Keratinocyte (primary cell): ENCODE measurements around the gene ANAPC5. TPM values are rescaled to one million over a fixed set of nuclear protein-coding genes. Genes with fewer than 3 reads are reported as not detected.
"Not testable (repeated sequence)": the region's sequence is repeated elsewhere in the genome, so short reads cannot be mapped to it uniquely, and the experiment has no call there.

ENCODE experiments used
- DNase-seq: peaks from one replicate; pipeline ENCODE4 v3.0.0-alpha.2; 2011; ENCODE audit warnings: low read depth, missing footprints, low spot score
- FAIRE-seq: peaks from 2 replicates; lab custom pipeline; 2011; peaks lifted over from hg19 to GRCh38; lab: Jason Lieb, UNC
- H2AFZ ChIP-seq: 2 replicates; pipeline ENCODE4 v1.6.0; 2012; ENCODE audit warnings: low read length, control low read depth, inconsistent platforms; ENCODE audit not compliant: control insufficient read depth
- H3K27ac ChIP-seq: 2 replicates; pipeline ENCODE4 v1.5.1; 2011; ENCODE audit warnings: low read length; ENCODE audit not compliant: control insufficient read depth, insufficient read depth
- H3K27me3 ChIP-seq: 3 replicates; pipeline ENCODE4 v1.6.0; 2011; ENCODE audit warnings: low read length; ENCODE audit not compliant: control insufficient read depth, insufficient read depth; ENCODE audit errors: extremely low read depth
- H3K36me3 ChIP-seq, 2 experiments: 2 replicates in 1 of 2; 3 replicates in 1 of 2; pipeline ENCODE4 v1.5.1; 2011; ENCODE audit warnings: low read length in 2 of 2, mild to moderate bottlenecking in 1 of 2; ENCODE audit not compliant: control insufficient read depth in 2 of 2, insufficient read depth in 2 of 2; ENCODE audit errors: extremely low read depth in 1 of 2
- H3K4me1 ChIP-seq: 3 replicates; pipeline ENCODE4 v1.5.1; 2011; ENCODE audit warnings: low read length; ENCODE audit not compliant: control insufficient read depth, insufficient read depth; ENCODE audit errors: extremely low read depth
- H3K4me2 ChIP-seq: 3 replicates; pipeline ENCODE4 v1.6.0; 2011; ENCODE audit warnings: low read depth, low read length; ENCODE audit not compliant: control insufficient read depth, insufficient read depth; ENCODE audit errors: extremely low read depth
- H3K4me3 ChIP-seq, 3 experiments: fragments of 200-600 bp in 1 of 3; sonication (generic) in 1 of 3; 2 replicates in 2 of 3; 3 replicates in 1 of 3; pipeline ENCODE4 v1.5.1; 2011 to 2016; ENCODE audit warnings: low read length in 3 of 3, mild to moderate bottlenecking in 3 of 3, control low read depth in 2 of 3, inconsistent platforms in 1 of 3, low read depth in 1 of 3, mixed read lengths in 1 of 3, mixed run types in 1 of 3, moderate library complexity in 1 of 3; ENCODE audit not compliant: control insufficient read depth in 2 of 3, insufficient read depth in 2 of 3; ENCODE audit errors: extremely low read depth in 1 of 3
- H3K79me2 ChIP-seq: 2 replicates; pipeline ENCODE4 v1.6.0; 2012; ENCODE audit warnings: low read length; ENCODE audit not compliant: control insufficient read depth, insufficient read depth
- H3K9ac ChIP-seq: 3 replicates; pipeline ENCODE4 v1.6.0; 2011; ENCODE audit warnings: low read length; ENCODE audit not compliant: control insufficient read depth, insufficient read depth; ENCODE audit errors: extremely low read depth
- H3K9me1 ChIP-seq: 3 replicates; pipeline ENCODE4 v1.6.0; 2011; ENCODE audit warnings: low read length; ENCODE audit not compliant: control insufficient read depth, insufficient read depth; ENCODE audit errors: extremely low read depth
- H3K9me3 ChIP-seq: 2 replicates; pipeline ENCODE4 v1.5.1; 2012; ENCODE audit warnings: low read depth, low read length; ENCODE audit not compliant: control insufficient read depth
- H4K20me1 ChIP-seq: 3 replicates; pipeline ENCODE4 v1.6.0; 2011; ENCODE audit warnings: low read length; ENCODE audit not compliant: control insufficient read depth, insufficient read depth; ENCODE audit errors: extremely low read depth
- EZH2 ChIP-seq: IDR thresholded peaks from one replicate; pipeline ENCODE4 v1.6.1; 2012; ENCODE audit warnings: inconsistent platforms, mild to moderate bottlenecking, low read length, moderate library complexity
- dilution Hi-C: fragments of 300-500 bp; cut with MboI; formaldehyde crosslinking; loops from one replicate; pipeline ENCODE4 v1.7.0; 2020; ENCODE audit warnings: low sequenced_read_pairs; ENCODE audit not compliant: extremely low pct_ligation_motif_present
- polyA plus RNA-seq, 5 experiments: library from polyadenylated mRNA; depleted of rRNA in 3 of 5; stranded (reverse) in 3 of 5; stranded (forward) in 1 of 5; unstranded in 1 of 5; fragments of >200 nt; gene quantifications; 1 replicate in 1 of 5; 2 replicates in 3 of 5; 3 replicates in 1 of 5; pipeline versions ENCODE4 v1.2.1 to v1.2.3, GENCODE V29; 2011 to 2012; ENCODE audit warnings: missing spikeins in 2 of 5, low read depth in 1 of 5, low replicate concordance in 1 of 5
- TF ChIP-seq, protein P1 (sequence below), 3 experiments: IDR thresholded peaks in 1 of 3; conservative IDR thresholded peaks in 1 of 3; optimal IDR thresholded peaks in 1 of 3; 2 replicates in 2 of 3; 3 replicates in 1 of 3; pipeline versions ENCODE3 to v1.5.1; 2011; ENCODE audit warnings: low read length in 3 of 3, mild to moderate bottlenecking in 3 of 3, moderate library complexity in 2 of 3, control low read depth in 1 of 3, inconsistent platforms in 1 of 3; ENCODE audit not compliant: insufficient read depth in 2 of 3; ENCODE audit errors: extremely low read depth in 1 of 3

The ANAPC5 gene
- polyA plus RNA-seq, 1 donor (not counting 4 experiments of a cell fraction or from before 2014, with no cell fraction given) = 115 TPM

DNA sequence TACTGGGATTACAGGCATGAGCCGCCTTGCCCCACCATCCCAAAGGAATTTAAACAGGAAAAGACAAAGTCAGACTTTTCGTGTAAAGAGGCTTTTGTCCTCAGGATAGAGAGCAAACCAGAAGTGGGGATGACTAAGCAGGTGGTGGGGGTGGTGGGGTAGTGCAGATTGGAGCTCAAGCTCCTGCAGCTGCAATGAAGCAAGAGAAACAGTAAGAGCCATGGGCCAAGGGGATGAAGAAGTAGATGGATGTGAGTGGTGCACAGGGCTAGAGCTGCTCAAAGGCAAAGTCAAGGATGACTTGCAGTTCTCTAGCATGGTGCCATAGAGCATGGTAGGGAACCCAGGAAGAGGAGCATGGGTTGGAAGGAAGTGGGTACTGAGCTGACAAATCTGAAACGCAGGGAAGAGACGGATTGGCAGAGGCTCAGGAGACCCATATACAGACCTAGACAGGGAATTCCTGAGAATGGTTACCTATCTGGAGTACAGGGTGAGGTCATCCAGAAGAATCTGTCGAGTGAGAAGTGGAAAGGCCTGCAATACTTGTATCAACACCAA lies 36.3 kb upstream of the ANAPC5 start:
- Histone ChIP-seq H3K9ac (no peak overlapping the region), H3K4me1 (peaks cover 28% of the 10 kb centered on the region), H3K4me3 (no peak overlapping the region), H3K36me3 (no peaks in the 10 kb centered on the region), H2AFZ (peak overlapping the region; percentile 86), H3K27me3 (no peaks in the 10 kb centered on the region), H3K4me2 (peak overlapping the region; percentile 59), H4K20me1 (no peaks in the 10 kb centered on the region), H3K27ac (peak overlapping the region; percentile 70), H3K79me2 (no peaks in the 10 kb centered on the region), H3K9me1 (no peaks in the 10 kb centered on the region), H3K9me3 (no peaks in the 10 kb centered on the region)
- TF ChIP-seq, protein P1, sequence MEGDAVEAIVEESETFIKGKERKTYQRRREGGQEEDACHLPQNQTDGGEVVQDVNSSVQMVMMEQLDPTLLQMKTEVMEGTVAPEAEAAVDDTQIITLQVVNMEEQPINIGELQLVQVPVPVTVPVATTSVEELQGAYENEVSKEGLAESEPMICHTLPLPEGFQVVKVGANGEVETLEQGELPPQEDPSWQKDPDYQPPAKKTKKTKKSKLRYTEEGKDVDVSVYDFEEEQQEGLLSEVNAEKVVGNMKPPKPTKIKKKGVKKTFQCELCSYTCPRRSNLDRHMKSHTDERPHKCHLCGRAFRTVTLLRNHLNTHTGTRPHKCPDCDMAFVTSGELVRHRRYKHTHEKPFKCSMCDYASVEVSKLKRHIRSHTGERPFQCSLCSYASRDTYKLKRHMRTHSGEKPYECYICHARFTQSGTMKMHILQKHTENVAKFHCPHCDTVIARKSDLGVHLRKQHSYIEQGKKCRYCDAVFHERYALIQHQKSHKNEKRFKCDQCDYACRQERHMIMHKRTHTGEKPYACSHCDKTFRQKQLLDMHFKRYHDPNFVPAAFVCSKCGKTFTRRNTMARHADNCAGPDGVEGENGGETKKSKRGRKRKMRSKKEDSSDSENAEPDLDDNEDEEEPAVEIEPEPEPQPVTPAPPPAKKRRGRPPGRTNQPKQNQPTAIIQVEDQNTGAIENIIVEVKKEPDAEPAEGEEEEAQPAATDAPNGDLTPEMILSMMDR (optimal IDR thresholded peaks at IDR 0.05 in 1 of 3, IDR thresholded peaks at IDR 0.05 in 1 of 3, conservative IDR thresholded peaks at IDR 0.05 in 1 of 3; ENCODE audit: extremely low read depth in 1 of 3, insufficient read depth in 2 of 3, low read length in 3 of 3) = no peak
- TF ChIP-seq EZH2 = no peak
- dilution Hi-C loops = no loop called here
- FAIRE-seq = peak; percentile 90
- no peak for DNase-seq

DNA sequence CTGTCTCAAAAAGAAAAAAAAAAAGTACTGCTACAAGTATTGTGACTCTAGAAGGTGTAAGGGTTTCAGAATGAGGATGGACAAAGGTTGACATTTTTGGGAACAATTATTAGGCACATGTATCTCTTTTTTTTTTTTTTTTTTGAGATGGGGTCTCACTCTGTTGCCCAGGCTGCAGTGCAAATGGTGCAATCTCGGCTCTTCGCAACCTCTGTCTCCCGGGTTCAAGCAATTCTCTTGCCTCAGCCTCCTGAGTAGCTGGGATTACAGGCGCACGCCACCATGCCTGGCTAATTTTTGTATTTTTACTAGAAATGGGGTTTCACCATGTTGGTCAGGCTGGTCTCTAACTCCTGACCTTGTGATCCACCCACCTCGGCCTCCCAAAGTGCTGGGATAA lies 32.7 kb upstream of the ANAPC5 start:
- dilution Hi-C loops, H3K9ac ChIP-seq, H3K27ac ChIP-seq, H3K4me3 ChIP-seq, DNase-seq, H3K79me2 ChIP-seq, FAIRE-seq, H3K9me1 ChIP-seq, H3K9me3 ChIP-seq, H2AFZ ChIP-seq, H4K20me1 ChIP-seq, H3K4me2 ChIP-seq, H3K27me3 ChIP-seq, H3K36me3 ChIP-seq: not testable (repeated sequence)
- H3K4me1 ChIP-seq = peaks cover 14% of the 10 kb centered on the region

DNA sequence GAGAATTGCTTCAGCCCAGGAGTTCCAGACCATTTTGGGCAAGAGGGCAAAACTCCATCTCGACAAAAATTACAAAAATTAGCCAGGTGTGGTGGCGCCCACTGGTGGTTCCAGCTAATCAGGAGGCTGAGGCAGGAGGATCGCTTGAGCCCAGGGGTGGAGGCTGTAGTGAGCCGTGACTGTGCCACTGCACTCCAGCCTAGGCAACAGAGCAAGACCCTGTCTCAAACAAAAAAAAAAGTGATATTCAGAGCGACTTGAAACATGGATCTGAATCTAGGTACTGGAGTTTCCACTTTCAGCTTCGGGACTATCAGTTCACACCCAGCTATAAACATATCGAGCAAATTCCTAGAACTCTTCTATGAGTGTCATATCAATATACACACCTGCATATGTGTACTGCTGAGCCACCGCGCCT lies 31.4 kb upstream of the ANAPC5 start:
- H3K4me2 ChIP-seq = no peak overlapping the region
- no peaks in the 10 kb centered on the region for H3K27me3 ChIP-seq
- no peak for FAIRE-seq

More for the DNA sequence above, 31.4 kb upstream of the ANAPC5 start:
- H3K9me3 ChIP-seq = no peaks in the 10 kb centered on the region
- no peak overlapping the region for H3K9ac ChIP-seq
- no peaks in the 10 kb centered on the region for H3K36me3 ChIP-seq
- DNase-seq = no peak
- H3K9me1 ChIP-seq = no peaks in the 10 kb centered on the region
- H4K20me1 ChIP-seq = no peaks in the 10 kb centered on the region
- dilution Hi-C loops = no loop called here
- H2AFZ ChIP-seq = no peak overlapping the region
- H3K27ac ChIP-seq = no peak overlapping the region
- H3K79me2 ChIP-seq = no peaks in the 10 kb centered on the region
- no peak for TF ChIP-seq EZH2
- TF ChIP-seq, protein P1 (optimal IDR thresholded peaks at IDR 0.05 in 1 of 3, IDR thresholded peaks at IDR 0.05 in 1 of 3, conservative IDR thresholded peaks at IDR 0.05 in 1 of 3; ENCODE audit: extremely low read depth in 1 of 3, insufficient read depth in 2 of 3, low read length in 3 of 3) = peak in 1 of 3 experiments; percentile 25
- H3K4me3 ChIP-seq = no peak overlapping the region
- peaks cover 8% of the 10 kb centered on the region for H3K4me1 ChIP-seq
